H7 (cell line): ENCODE measurements around the gene CTU2. TPM values are rescaled to one million over a fixed set of nuclear protein-coding genes. Genes with fewer than 3 reads are reported as not detected.

Experiments used
- DNase-seq: peaks from one replicate; pipeline ENCODE4 v3.0.0; 2012
- H3K27me3 ChIP-seq: 2 replicates; pipeline ENCODE4 v1.6.0; 2011; ENCODE audit warnings: mild to moderate bottlenecking, low read length; ENCODE audit not compliant: control insufficient read depth, insufficient read depth
- H3K36me3 ChIP-seq: replicated peaks from 2 replicates; pipeline ENCODE4 v1.5.1; 2011; ENCODE audit warnings: low read length; ENCODE audit not compliant: control insufficient read depth, insufficient read depth
- H3K4me3 ChIP-seq: 2 replicates; pipeline ENCODE4 v1.5.1; 2011; ENCODE audit warnings: low read depth, mild to moderate bottlenecking, control low read depth, low read length, moderate library complexity; ENCODE audit not compliant: insufficient read depth
- total RNA-seq: library from RNA; depleted of rRNA; stranded (reverse); fragments of >200 nt; shearing (Covaris generic); gene quantifications from 2 replicates; pipeline ENCODE4 v1.2.3, GENCODE V29; 2014

The CTU2 gene
- total RNA-seq, 1 experiment from 2014 or later, result 38.4 TPM

DNA sequence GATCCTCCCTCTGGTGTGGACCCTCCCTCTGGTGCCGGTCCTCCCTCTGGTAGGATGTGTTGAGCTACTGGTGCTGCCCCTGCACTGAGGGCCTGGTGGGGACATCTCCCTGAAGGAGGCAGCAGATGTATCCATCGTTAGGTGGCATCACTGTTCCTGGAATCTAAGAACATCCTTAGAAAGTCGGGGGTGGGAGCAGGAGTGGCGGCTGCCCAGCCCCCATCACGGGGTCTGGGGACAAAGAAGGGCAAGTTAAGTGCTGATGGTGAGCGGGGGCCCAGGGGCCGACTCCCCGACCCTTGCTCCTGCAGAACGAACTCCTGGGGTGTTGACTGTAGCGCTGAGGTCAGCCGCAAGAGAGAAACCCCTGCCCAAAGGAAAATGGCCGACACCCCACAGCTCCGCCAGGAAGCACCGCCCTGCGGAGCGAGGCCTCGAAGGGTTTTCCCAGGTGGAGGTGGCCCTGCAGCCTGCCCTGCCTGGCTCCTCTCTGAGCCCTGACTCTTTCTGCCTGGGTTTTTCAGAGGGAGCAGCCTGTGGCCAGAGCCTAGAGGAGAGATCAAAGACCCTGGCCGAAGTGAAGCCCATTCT, 5.5 kb downstream of the CTU2 start:
- Histone ChIP-seq H3K27me3 (no peaks in the 10 kb centered on the region), H3K36me3 (peaks cover 3% of the 10 kb centered on the region), H3K4me3 (no peak overlapping the region)
- peak; percentile 83 for DNase-seq

DNA sequence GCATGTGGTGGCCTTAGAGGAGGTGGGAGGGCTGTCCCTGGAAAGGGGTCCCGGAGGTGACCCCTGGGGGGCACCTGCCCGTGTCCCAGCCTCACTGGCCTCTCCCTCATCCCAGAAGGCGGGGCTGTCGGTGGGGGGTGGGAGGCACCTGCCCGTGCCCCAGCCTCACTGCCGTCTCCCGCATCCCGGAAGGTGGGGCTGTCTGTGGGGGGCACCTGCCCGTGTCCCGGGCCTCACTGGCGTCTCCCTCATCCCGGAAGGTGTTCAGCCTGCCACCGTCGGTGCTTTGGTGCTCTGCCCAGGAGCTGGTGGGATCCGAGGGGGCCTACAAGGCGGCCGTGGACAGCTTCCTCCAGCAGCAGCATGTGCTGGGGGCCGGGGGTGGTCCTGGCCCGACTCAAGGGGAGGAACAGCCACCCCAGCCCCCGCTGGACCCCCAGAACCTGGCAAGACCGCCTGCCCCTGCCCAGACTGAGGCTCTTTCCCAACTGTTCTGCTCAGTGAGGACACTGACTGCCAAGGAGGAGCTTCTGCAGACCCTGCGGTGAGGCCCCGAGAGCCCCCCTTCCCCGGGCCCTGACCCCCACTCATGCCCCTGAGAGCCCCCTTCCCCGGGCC, 6.2 kb downstream of the CTU2 start:
- Histone ChIP-seq H3K27me3 (no peaks in the 10 kb centered on the region), H3K4me3 (no peak overlapping the region), H3K36me3 (peaks cover 3% of the 10 kb centered on the region)
- DNase-seq, result no peak

DNA sequence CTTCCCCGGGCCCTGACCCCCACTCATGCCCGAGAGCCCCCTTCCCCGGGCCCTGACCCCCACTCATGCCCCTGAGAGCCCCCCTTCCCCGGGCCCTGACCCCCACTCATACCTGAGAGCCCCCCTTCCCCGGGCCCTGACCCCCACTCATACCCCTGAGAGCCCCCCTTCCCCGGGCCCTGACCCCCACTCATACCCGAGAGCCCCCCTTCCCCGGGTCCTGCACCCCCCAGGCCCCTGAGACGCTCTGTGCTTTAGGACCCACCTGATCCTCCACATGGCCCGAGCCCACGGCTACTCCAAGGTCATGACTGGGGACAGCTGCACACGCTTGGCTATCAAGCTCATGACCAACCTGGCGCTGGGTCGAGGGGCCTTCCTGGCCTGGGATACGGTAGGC, 6.8 kb downstream of the CTU2 start:
- Histone ChIP-seq H3K27me3 (no peaks in the 10 kb centered on the region), H3K4me3 (no peak overlapping the region), H3K36me3 (peaks cover 3% of the 10 kb centered on the region)
- peak; percentile 85 for DNase-seq

DNA sequence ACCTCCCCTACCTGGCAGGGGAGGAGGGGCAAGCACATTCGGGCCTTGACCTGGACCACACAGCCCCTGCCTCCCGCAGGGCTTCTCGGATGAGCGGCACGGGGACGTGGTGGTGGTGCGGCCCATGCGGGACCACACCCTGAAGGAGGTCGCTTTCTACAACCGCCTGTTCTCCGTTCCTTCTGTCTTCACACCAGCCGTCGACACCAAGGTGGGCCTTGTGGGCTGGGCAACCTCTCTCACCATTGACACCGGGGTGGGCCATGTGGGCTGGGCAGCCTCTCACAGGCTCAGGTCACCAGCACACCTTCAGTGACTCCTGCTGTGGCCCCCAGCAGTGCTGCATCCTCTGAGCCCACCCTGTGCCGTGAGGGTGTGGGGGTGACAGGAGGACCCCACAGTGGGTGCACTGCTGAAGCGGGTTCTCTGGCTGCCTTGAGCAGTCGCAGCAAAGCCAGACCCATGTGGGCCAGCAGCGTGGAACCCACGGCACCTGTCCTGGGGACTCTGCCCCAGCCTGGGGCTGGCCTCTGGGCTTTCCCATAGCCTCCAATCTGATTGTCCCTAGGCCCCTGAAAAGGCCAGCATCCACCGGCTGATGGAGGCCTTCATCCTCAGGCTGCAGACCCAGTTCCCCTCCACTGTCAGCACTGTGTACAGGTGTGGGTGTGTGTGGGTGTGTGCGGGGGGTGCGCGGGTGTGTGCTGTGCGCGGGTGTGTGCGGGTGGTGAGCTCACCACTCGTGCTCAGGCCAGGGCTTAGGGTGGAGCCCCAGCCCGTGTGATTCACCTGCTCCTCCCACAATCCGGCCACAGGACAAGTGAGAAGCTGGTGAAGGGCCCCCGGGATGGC, 7.5 kb downstream of the CTU2 start:
- Histone ChIP-seq H3K4me3 (no peak overlapping the region), H3K27me3 (no peaks in the 10 kb centered on the region), H3K36me3 (peaks cover 3% of the 10 kb centered on the region)
- DNase-seq, result no peak

DNA sequence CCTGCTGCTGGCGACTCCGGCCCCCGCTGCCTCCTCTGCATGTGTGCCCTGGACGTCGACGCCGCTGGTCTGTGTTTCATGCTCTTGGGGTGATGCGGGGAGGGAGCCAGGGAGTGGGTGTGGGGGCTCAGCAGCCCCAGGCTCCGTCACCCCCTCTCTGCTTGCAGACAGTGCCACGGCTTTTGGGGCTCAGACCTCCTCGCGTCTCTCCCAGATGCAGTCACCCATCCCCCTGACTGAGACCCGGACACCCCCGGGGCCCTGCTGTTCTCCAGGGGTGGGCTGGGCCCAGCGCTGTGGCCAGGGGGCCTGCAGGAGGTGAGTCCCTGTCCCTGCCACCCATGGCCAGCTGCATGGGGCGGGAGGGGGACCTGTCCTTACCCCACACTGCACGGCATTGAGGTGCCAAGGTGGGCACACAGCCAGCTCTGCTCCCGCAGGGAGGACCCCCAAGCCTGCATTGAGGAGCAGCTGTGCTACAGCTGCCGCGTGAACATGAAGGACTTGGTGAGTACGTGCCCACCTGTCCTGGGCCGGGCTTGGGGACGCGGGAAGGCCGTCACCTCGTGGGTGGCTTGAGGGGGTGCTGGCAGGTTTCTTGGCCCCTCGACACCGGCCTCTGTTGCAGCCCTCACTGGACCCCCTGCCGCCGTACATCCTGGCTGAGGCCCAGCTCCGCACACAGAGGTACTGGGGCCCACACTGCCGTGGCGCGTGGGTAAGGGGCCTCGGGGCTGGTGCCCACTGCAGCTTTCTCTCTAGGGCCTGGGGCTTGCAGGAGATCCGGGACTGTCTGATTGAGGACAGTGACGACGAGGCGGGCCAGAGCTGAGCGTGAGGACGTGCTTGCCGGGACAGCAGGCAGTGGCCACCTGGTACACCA, 8.4 kb downstream of the CTU2 start:
- Histone ChIP-seq H3K4me3 (no peak overlapping the region), H3K27me3 (no peaks in the 10 kb centered on the region), H3K36me3 (peaks cover 5% of the 10 kb centered on the region)
- DNase-seq, result no peak

DNA sequence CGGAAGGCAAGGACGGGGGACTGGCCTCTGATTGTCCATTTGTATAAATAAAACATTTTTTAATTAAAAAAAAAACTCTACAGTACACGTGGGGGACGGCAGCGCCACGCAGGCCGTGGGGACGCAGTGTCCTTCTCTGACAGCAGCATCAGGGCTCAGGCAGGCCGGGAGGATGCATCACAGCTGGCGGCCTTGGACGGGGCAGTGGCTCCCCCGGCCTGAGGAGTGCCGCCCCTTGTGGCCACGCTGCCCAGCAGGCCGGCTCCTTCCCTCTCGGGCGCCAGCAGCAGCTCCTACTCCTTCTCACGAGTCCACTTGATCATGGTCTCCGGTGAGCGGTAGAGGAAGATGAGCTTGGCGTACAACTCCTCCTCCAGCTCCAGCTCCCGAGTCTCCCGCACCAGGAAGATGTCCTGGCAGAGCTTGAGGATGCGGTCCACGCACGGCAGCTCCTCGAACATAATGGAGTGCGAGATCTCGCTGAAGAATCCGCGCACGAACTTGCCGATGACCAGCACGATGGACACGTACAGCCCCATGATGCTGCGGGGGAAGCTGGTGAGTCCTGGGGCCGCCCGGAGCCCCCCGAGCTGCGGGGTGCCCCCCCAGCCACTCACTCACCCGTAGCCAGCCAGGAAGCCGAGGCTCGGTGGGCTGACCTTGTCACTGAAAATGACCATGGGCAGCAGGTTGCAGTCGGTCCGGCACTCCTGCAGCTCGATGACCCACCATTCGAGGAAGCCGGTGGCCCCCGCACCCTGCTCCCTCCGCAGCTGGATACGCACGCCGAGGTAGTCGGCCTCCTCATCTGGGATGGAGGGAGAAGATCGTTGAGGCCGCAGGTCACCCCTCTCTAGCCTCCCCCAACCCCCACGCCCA, 9.2 kb downstream of the CTU2 start:
- H3K27me3 ChIP-seq, result no peaks in the 10 kb centered on the region
- H3K36me3 ChIP-seq, result peaks cover 5% of the 10 kb centered on the region
- no peak overlapping the region for H3K4me3 ChIP-seq
- no peak for DNase-seq

DNA sequence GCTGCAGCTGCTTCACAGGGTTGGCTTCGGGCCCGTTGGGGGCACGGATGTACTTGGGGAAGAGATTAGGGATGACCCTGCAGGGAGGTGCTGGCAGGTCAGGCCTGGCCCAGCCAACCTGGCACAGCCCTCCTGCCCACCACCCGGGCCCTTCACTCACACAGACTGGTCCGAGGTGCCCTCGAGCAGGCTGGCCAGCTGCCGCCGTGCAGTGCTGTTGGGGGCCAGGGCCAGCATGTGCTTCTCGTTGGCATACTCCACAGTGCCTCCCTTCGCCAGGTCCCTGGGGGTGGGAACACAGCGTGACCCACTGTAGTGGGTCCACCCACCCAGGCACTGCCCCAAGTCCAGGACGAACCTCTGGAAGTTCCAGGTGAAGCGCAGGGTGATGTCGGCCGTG, 9.9 kb downstream of the CTU2 start:
- no peak for DNase-seq
- H3K27me3 ChIP-seq, result no peaks in the 10 kb centered on the region
- H3K36me3 ChIP-seq, result peaks cover 5% of the 10 kb centered on the region

DNA sequence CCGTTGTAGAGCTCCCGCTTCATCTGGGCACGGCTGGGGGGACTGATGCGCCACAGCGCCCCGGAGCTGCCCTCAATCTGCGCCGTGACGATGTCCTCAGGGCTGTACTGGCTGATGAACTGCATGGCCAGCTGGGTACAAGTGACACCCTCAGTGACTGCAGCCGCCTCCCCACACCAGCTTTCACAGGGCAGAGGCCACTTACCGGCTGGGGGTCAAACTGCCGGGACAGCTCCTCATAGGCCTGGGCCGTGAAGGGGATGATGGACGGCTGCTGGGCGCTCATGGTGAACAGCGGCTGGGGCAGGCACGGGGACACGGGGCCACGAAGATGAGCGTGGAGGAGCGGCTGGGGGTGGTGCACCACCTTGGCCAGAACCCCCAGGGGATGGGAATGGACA, 10.3 kb downstream of the CTU2 start:
- DNase-seq, result no peak
- Histone ChIP-seq H3K27me3 (no peaks in the 10 kb centered on the region), H3K36me3 (peaks cover 7% of the 10 kb centered on the region), H3K4me3 (no peak overlapping the region)

More for the DNA sequence above, 9.9 kb downstream of the CTU2 start:
- no peak overlapping the region for H3K4me3 ChIP-seq

DNA sequence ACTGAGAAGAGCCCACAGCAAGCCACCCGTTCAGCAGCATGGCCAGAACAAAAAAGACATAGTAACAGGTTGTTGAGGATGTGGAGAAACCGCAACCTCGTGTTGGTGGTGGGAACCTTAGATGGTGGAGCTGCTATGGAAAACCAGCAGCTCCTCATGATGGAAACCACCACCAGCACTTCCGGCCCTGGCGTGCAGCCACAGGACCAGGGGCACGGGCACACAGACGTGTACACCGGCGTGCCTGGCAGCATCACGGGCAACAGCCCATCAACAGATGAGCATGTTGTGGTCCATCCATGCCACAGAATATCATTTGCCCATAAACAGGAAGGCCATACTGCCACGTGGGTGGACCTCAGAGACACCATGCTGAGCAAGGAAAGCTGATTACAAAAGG, 11.9 kb downstream of the CTU2 start:
- DNase-seq, result no peak
- Histone ChIP-seq H3K27me3 (no peaks in the 10 kb centered on the region), H3K36me3 (peaks cover 7% of the 10 kb centered on the region), H3K4me3 (no peak overlapping the region)

DNA sequence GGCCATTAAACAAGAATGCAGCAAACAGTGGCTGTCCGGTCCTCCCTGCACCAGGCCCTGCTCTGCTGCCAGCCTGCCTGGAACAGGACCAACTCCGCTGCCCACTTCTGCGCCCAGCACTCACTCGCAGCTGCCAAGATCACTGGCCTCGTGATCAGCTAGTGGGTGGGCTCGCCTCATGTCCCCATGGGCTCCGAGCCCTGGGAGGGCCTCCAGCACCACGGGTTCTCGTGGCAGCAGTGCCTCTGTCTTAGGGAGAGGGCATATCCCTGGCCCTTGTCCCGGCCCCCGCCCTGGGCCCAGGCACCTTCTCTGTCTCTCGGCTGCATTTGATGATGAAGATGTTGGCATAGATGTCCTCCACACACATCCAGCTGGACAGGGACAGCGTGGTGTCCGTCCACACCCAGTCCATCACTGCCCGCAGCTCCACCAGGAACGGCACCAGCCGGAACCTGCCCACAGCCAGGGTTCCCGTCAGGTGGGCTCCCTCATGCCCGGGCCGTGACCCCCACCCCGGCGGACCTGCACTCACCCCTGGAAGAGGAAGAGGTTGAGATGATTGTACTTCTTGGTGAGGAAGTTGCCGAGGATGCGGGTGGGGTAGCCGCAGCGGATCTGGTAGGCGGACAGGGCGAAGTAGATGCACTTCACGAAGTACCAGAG, 13.1 kb downstream of the CTU2 start:
- peaks cover 5% of the 10 kb centered on the region for H3K36me3 ChIP-seq
- DNase-seq, result no peak
- H3K27me3 ChIP-seq, result no peaks in the 10 kb centered on the region
- no peak overlapping the region for H3K4me3 ChIP-seq

DNA sequence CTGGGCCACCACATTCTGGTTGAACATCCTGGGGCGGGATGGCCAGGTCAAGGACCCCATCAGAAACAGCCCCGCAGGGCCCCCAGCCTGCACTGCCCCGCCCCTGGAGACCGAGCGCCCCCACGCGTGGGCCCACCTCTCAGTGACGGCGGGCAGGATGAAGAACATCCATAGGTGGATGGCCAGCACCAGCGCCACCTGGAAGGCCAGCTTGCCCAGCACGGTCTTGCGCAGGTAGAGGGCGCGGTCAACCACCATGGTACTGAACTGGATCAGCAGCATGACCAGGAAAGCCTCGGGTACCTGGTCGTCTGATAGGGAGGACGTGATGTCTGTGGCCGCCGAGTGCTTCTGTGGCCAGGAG, 13.6 kb downstream of the CTU2 start:
- DNase-seq, result no peak
- peaks cover 5% of the 10 kb centered on the region for H3K36me3 ChIP-seq

DNA sequence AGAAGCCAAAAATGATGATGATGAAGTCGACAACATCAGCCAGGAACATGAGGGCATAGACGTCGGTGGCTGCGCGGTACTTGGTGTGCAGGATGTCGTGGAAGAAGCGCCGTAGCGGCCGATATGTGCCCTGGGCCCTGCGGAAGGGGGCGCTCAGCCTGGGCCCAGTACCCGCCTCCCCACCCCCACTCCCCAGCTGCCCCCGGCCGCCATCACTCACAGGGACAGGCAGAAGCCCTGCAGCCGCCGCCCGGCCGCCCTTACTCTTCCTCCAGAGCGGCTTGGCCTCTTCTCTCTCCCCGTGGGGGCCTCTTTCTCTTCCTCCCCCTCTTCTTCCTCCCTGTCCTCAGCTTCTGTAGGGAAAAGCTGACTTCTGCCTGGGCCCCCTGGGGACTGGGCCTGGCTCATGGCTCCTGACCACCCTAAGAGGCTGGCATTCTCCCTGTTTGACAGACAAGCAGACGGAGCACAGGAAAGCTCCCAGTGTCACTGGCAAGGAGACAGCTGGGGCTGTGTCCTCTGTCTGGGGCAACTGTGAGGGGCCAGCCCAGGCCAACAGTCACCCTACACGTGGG, 14.2 kb downstream of the CTU2 start:
- no peaks in the 10 kb centered on the region for H3K27me3 ChIP-seq
- H3K36me3 ChIP-seq, result peaks cover 5% of the 10 kb centered on the region
- H3K4me3 ChIP-seq, result no peak overlapping the region
- DNase-seq, result no peak

More for the DNA sequence above, 13.6 kb downstream of the CTU2 start:
- no peak overlapping the region for H3K4me3 ChIP-seq
- no peaks in the 10 kb centered on the region for H3K27me3 ChIP-seq

DNA sequence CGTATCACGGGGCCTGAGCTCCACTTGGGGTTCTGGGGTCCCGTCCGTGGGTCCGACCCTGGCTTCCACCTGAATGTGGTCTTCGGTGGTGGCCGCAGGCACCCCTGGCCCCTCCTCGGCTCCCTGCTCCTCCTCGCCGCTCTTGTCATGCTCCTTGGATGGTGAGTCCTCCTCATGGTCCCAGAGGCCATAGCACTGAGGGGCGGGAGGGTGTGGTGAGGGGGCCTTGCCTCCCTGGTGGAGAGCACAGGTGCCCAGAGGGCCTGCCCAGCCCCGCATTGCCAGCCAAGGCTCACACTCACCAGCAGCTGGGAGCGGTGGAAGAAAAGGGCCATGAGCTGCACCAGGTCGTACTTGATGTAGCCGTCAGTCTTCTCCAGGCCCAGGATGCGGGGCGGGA, 14.9 kb downstream of the CTU2 start:
- no peak for DNase-seq
- Histone ChIP-seq H3K36me3 (peaks cover 5% of the 10 kb centered on the region), H3K27me3 (no peaks in the 10 kb centered on the region), H3K4me3 (no peak overlapping the region)
